SKM-1 treated with dmso at 0.1 percent for 144 hours (cell line): Measurements from ENCODE around the gene WDR70.
"Not testable (repeated sequence)": the region's sequence is repeated elsewhere in the genome, so short reads cannot be mapped to it uniquely, and the experiment has no call there.

Experiments used
- DNase-seq: peaks from one replicate; lab custom pipeline; 2025; ENCODE audit not compliant: unreplicated experiment; lab: John Stamatoyannopoulos, UW

WDR70 gene

GRCh38 chr5:37672118-37672588 lies 293.0 kb downstream of the WDR70 start:
- DNase-seq: peak; percentile 83

GRCh38 chr5:37674361-37674760 lies 295.2 kb downstream of the WDR70 start:
- DNase-seq: not testable (repeated sequence)

- DNase-seq: not testable (repeated sequence)
Observed at GRCh38 chr5:37679326-37679725, 300.2 kb downstream of the WDR70 start.

DNA sequence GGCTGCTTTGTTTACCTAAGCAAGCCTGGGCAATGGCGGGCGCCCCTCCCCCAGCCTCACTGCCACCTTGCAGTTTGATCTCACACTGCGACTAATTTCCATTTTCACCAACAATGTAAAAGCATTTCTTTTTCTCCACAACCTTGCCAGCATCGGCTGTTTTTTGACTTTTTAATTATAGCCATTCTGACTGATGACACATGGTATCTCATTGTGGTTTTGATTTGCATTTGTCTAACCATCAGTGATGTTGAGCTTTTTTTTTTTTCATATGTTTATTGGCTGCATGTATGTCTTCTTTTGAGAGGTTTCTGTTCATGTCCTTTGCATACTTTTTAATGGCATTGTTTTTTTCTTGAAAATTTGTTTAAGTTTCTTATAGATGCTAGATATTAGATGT lies 300.8 kb downstream of the WDR70 start:
- DNase-seq: not testable (repeated sequence)

- DNase-seq: no peak
Observed at GRCh38 chr5:37683072-37683471, 304.0 kb downstream of the WDR70 start.

GRCh38 chr5:37685211-37685610 lies 306.1 kb downstream of the WDR70 start:
- DNase-seq: no peak

DNA sequence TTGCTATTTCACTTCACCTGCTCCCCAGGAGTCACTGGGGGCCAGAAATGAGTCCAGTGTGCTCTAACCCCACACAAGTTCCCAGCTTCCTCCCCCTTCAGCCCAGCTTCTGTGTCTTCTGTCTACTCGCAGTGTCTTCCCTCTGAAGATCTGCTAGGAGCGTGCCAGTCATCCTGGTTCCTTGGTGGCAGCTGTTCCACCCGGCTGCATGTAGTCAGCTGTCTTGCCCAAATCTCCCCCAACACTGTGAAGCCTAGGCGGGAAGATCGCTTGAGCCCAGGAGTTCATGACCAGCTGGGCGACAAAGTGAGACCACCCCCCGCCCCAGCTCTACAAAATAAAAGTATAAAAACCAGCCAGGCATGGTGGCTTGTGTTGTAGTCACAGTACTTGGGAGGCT lies 306.7 kb downstream of the WDR70 start:
- no peak for DNase-seq

DNA sequence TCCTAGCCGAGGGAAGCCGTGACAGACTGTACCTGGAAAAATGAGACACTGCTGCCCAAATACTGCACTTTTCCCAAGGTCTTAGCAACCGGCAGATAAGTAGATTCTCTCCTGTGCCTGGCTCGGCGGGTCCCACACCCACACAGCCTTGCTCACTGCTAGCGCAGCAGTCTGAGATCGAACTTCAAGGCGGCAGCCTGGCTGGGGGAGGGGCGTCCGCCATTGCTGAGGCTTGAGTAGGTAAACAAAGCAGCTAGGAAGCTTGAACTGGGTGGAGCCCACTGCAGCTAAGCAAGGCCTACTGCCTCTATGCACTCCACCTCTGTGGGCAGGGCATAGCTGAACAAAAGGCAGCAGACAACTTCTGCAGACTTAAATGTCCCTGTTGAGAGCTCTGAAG lies 309.8 kb downstream of the WDR70 start:
- not testable (repeated sequence) for DNase-seq

GRCh38 chr5:37694333-37694732 lies 315.2 kb downstream of the WDR70 start:
- not testable (repeated sequence) for DNase-seq

DNA sequence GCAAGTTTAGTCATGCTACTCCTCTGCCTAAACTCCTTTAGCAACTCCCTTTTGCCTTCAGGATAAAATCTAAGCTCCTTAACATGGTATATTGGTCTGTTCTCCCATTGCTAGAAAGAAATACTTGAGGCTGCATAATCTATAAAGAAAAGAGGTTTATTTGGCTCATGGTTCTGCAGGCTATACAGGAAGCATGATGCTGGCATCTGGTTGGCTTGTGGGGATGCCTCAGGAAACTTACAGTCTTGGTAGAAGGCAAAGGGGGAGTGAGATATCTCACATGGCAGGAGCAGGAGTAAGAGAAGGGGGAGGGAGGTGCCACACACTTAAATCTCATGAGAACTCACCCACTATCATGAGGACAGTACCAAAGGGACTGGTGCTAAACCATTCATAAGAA lies 315.7 kb downstream of the WDR70 start:
- DNase-seq: no peak

- no peak for DNase-seq
Observed at GRCh38 chr5:37695647-37696046, 316.5 kb downstream of the WDR70 start.

- DNase-seq: no peak
Observed at GRCh38 chr5:37696190-37697021, 317.3 kb downstream of the WDR70 start.

- no peak for DNase-seq
Observed at GRCh38 chr5:37701868-37702267, 322.8 kb downstream of the WDR70 start.

GRCh38 chr5:37703841-37704241 lies 324.7 kb downstream of the WDR70 start:
- DNase-seq: no peak

DNA sequence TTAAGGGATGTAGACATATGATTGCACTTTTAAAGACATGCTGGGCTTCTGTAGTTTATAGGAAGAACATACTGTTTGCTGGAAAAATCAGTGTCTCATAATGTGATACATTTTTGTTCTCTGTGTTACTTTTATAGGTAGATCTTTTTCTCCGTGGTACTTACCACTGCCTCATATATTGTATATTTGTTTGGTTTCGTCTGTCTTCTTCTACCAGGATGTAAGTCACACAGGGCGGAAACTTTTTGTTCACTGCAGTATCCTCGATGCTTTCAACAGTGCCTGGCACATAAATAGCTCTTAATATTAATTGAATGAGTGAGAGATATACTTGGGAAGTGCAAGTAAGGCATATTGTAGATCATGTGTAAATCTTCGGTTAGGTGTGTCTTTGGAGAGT lies 325.3 kb downstream of the WDR70 start:
- no peak for DNase-seq

DNA sequence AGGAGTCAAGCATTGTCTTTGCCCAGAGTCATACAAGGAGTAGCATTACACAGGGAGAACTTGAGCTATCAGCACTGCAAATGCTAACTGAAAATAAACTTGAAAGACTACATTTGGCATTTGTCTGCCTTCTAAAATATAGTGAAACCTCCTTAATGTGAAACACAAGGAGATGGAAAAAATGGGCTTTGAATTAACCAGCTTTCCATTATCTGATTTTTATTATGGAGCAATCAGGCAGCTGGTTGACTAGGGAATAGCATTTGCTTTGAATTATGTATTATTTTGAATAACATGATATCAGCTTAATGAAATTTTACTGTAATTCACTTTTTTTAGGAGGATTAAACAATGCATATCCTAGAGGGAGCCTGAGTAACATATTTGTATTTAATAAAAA lies 329.9 kb downstream of the WDR70 start:
- DNase-seq: no peak

DNA sequence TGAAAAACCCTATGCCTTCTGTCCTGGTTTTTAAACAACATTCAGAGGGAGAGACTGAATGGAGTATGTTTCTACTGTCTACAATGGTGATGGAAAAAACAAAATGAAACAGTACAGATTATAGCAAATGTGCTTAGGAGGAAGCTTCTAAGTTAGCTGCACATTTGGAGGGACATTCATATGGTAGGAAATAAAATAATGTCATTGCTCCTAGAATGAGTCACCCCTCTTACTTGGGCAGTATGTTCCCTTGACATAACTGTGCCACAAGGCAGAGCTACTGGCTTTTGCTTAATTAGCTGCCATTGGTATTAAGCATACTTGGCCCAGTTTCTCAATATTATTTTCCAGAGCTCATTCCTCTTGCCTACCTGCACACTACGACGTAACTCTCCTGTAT lies 331.8 kb downstream of the WDR70 start:
- DNase-seq: no peak

- DNase-seq: no peak
Observed at GRCh38 chr5:37712750-37713149, 333.6 kb downstream of the WDR70 start.

DNA sequence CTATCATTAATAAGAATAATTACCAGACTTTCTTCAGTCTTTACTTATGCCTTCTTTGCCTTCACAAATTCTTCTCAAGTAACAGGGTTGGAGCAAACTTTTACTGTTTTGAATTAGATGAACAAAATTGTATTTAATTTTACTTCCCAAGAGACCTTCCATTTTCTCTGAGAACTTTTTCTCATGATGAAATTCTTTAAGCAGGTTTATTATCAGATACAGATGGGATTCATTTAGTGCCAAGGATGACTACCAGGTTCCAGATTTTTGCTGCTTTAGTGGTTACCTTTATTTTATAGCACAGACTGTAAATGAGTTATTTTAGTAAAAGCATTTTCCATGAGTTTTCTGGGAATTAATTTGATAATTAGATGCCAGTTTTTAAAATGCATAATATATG lies 335.6 kb downstream of the WDR70 start:
- DNase-seq: no peak

DNA sequence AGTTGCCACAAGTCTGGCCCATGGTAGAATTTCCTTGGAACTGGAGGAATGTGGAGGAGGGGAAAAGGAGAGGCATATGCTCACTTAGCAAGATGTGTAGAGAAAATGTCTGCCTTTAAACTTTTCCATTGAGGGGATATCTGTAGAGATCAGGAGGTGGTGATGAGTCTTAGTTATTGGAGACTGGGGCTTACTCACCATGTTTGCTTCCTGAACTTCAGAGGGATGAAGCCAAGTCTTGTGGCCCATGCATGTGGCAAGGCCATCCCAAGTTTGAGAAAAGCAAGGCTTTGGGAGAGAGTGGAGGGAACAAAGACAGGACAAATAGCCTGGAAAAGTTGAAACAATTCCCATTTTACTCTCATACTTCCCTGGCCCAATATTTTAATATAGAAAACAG lies 336.2 kb downstream of the WDR70 start:
- DNase-seq: no peak

- no peak for DNase-seq
Observed at GRCh38 chr5:37715992-37716391, 336.9 kb downstream of the WDR70 start.

DNA sequence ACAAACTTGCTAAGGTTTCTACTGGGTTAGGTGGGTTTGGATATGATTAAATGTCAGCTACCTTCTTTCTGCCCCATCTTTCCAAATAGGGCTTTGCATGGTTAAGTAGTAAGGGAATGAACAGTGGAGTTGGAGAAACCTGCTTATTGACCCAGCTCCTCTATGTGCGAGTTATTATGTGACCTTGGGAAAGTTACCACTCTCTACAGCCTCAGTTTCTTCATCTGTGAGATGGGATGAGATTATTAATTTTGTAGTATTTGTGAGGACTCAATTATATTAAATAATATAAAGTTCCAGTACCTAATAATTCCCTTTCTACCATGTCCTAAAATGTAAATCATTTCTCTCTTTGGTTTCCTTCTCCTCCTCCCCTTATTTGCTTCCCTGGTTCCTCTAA lies 337.3 kb downstream of the WDR70 start:
- no peak for DNase-seq

GRCh38 chr5:37717276-37717612 lies 338.1 kb downstream of the WDR70 start:
- DNase-seq: no peak
